ENCODE measurements around the gene SUFU.

SUFU gene

DNA sequence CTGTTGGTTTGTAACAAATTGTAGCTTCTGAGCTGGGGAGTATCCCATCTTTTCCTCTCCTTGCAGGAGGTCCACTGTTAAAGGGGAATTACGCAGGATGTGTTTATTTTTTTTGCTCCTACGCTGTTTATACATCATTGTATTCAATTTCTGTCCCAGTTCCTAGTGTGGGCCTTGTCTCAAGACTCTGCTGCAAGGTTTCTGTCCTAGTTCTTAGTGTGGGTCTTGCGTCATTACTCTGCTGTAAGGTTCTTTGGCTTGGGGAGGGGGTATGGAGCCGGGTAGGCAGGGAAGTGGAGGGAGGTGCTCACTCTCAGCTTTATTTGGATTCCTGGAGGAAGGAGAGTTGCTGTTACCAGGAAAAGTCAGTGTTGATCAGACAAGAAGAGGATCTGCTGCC lies 76.5 kb downstream of the SUFU start:
- Histone ChIP-seq H3K4me3 (ENCODE audit: insufficient read length, low read depth) (no peak overlapping the region), H3K27me3 (ENCODE audit: insufficient read depth, insufficient read length) (no peaks in the 10 kb centered on the region), H3K36me3 (ENCODE audit: insufficient read depth, insufficient read length, low read length) (no peaks in the 10 kb centered on the region), H3K9ac (ENCODE audit: insufficient read length, low read depth) (no peak overlapping the region), H3K4me1 (ENCODE audit: insufficient read depth, insufficient read length) (peaks cover 6% of the 10 kb centered on the region), H3K9me3 (ENCODE audit: insufficient read depth, low read length) (no peaks in the 10 kb centered on the region)
- TF ChIP-seq ZNF274 (IDR thresholded peaks at IDR 0.05; ENCODE audit: low read depth, low read length) (no peak), SUZ12 (IDR thresholded peaks at IDR 0.05; ENCODE audit: extremely low read depth, insufficient read depth, insufficient read length) (no peak), YY1 (IDR thresholded peaks at IDR 0.05; ENCODE audit: insufficient read depth, insufficient read length) (no peak)
- no peak for DNase-seq (ENCODE audit: low read depth, low spot score)

DNA sequence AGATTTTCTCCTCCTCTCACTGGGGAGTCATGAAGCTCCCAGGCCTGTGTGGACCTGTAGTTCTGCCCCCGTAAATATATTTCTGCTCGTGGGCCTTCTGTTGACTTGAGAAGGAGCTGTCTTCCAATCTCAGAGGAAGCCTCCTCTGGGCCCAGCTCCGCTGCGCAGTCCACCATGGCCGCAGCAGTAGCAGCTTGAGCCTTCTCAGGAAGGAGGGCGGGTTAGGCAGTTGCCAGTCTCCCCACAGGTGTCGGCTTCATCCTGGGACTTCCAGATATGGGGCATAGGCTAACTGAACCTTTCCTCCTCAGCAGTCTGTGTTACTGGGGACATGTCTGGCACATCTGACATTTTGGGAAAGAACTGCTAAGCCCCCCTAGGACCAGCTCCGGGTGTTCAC lies 77.6 kb downstream of the SUFU start:
- H3K9me3 ChIP-seq (ENCODE audit: insufficient read depth, low read length): no peaks in the 10 kb centered on the region
- no peaks in the 10 kb centered on the region for H3K27me3 ChIP-seq (ENCODE audit: insufficient read depth, insufficient read length)
- DNase-seq (ENCODE audit: low read depth, low spot score): no peak
- H3K4me1 ChIP-seq (ENCODE audit: insufficient read depth, insufficient read length): peaks cover 6% of the 10 kb centered on the region
- TF ChIP-seq SUZ12 (IDR thresholded peaks at IDR 0.05; ENCODE audit: extremely low read depth, insufficient read depth, insufficient read length) (no peak), YY1 (IDR thresholded peaks at IDR 0.05; ENCODE audit: insufficient read depth, insufficient read length) (no peak), ZNF274 (IDR thresholded peaks at IDR 0.05; ENCODE audit: low read depth, low read length) (no peak)
- no peak overlapping the region for H3K9ac ChIP-seq (ENCODE audit: insufficient read length, low read depth)
- H3K4me3 ChIP-seq (ENCODE audit: insufficient read length, low read depth): no peak overlapping the region
- H3K36me3 ChIP-seq (ENCODE audit: insufficient read depth, insufficient read length, low read length): no peaks in the 10 kb centered on the region

DNA sequence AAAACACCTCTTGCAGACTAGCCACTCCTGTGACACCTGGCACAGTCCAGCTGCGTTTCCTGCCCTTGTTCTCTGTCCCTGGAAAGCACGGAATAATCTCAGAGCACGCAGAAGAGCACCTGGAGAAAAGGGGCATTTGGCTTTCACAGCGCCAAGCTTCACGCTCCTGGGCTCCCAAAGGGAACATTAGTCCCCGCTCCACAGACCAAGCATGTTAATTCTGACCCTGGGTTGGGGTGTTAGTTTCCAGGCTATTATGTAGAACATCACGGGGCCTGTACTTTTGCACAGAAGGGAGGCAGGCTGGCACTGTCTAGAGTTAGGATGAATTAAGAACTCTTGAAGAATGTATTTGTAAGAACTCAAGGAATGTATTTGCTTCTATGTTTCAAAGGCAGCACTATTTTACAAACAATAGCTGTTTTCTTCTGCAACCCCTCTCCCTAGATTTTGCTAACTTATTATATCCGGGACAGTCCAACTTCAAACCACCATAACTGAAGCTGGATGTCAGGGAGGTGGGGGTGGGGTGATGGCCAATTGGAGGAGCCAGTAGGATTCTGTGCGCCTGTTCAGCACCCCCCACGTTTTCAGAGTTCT lies 78.3 kb downstream of the SUFU start:
- TF ChIP-seq YY1 (IDR thresholded peaks at IDR 0.05; ENCODE audit: insufficient read depth, insufficient read length): no peak
- TF ChIP-seq SUZ12 (IDR thresholded peaks at IDR 0.05; ENCODE audit: extremely low read depth, insufficient read depth, insufficient read length): no peak
- no peak for TF ChIP-seq ZNF274 (IDR thresholded peaks at IDR 0.05; ENCODE audit: low read depth, low read length)
- Histone ChIP-seq H3K4me3 (ENCODE audit: insufficient read length, low read depth) (no peak overlapping the region), H3K4me1 (ENCODE audit: insufficient read depth, insufficient read length) (peaks cover 6% of the 10 kb centered on the region), H3K36me3 (ENCODE audit: insufficient read depth, insufficient read length, low read length) (no peaks in the 10 kb centered on the region), H3K9me3 (ENCODE audit: insufficient read depth, low read length) (no peaks in the 10 kb centered on the region), H3K27me3 (ENCODE audit: insufficient read depth, insufficient read length) (no peaks in the 10 kb centered on the region), H3K9ac (ENCODE audit: insufficient read length, low read depth) (no peak overlapping the region)
- DNase-seq (ENCODE audit: low read depth, low spot score): no peak

DNA sequence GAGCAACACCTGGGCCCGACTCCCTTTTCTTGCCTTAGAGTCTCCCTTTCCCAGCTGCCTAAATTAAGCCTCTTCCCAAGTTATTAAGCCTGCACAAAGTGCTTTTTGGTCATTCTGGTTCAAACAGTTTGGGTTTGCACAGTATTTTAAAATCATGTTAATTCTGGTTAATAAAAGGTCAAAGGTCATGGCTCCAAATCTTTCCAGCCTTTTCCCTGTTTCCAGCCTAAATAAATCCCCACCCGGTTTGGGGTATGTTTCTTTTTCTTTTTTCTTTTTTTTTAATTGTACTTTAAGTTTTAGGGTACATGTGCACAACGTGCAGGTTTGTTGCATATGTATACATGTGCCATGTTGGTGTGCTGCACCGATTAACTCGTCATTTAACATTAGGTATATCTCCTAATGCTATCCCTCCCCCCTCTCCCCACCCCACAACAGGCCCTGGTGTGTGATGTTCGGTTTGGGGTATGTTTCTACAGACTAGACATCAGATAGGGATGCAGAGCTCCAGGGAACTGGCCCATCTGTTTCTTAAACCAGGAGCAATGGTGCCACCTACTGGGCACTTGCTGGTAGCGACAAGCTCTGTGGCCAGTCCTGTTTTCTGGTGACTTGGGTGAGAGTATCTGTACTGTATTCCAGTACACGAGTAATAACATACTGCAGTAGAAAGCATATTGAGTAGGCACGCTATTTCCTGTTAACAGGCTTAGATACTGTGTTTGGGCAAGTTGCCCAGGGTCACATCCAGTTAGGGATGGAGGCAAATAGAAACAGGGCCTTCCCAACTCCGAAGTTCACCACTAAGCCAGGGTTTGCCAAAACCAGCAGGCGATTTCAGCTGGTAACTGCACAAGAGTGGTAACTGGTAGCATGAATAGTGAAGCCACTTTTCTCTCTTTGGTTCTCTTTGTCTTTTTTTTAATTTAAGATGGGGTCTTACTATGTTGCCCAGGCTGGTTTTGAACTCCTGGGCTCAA lies 80.0 kb downstream of the SUFU start:
- DNase-seq (ENCODE audit: low read depth, low spot score): peak; percentile 83
- H3K9me3 ChIP-seq (ENCODE audit: insufficient read depth, low read length): no peaks in the 10 kb centered on the region
- no peak for TF ChIP-seq ZNF274 (IDR thresholded peaks at IDR 0.05; ENCODE audit: low read depth, low read length)
- TF ChIP-seq SUZ12 (IDR thresholded peaks at IDR 0.05; ENCODE audit: extremely low read depth, insufficient read depth, insufficient read length): no peak
- no peak for TF ChIP-seq YY1 (IDR thresholded peaks at IDR 0.05; ENCODE audit: insufficient read depth, insufficient read length)
- no peak overlapping the region for H3K4me3 ChIP-seq (ENCODE audit: insufficient read length, low read depth)
- no peak overlapping the region for H3K9ac ChIP-seq (ENCODE audit: insufficient read length, low read depth)
- H3K36me3 ChIP-seq (ENCODE audit: insufficient read depth, insufficient read length, low read length): no peaks in the 10 kb centered on the region
- no peaks in the 10 kb centered on the region for H3K27me3 ChIP-seq (ENCODE audit: insufficient read depth, insufficient read length)
- H3K4me1 ChIP-seq (ENCODE audit: insufficient read depth, insufficient read length): peaks cover 6% of the 10 kb centered on the region

DNA sequence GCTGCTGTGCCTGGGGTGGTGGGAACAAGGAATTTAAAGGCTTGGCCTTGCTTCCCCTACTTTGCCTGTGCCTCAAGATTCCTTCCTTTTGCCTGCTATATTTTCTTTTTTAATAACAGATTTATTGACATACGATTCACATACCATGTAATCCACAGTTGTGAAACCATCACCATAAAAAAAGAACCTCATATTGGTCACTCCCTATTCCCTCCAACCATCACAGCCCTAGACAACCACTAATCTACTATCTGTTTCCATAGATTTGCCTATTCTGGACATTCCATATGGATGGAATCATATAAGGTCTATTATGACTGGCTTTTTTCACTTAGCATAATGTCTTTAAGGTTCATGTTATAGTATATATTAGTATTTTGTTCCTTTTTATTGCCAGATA lies 81.3 kb downstream of the SUFU start:
- Histone ChIP-seq H3K36me3 (ENCODE audit: insufficient read depth, insufficient read length, low read length) (no peaks in the 10 kb centered on the region), H3K4me3 (ENCODE audit: insufficient read length, low read depth) (no peak overlapping the region), H3K9me3 (ENCODE audit: insufficient read depth, low read length) (no peaks in the 10 kb centered on the region), H3K4me1 (ENCODE audit: insufficient read depth, insufficient read length) (peaks cover 3% of the 10 kb centered on the region), H3K27me3 (ENCODE audit: insufficient read depth, insufficient read length) (no peaks in the 10 kb centered on the region), H3K9ac (ENCODE audit: insufficient read length, low read depth) (no peak overlapping the region)
- TF ChIP-seq YY1 (IDR thresholded peaks at IDR 0.05; ENCODE audit: insufficient read depth, insufficient read length): no peak
- no peak for TF ChIP-seq SUZ12 (IDR thresholded peaks at IDR 0.05; ENCODE audit: extremely low read depth, insufficient read depth, insufficient read length)
- no peak for TF ChIP-seq ZNF274 (IDR thresholded peaks at IDR 0.05; ENCODE audit: low read depth, low read length)
- DNase-seq (ENCODE audit: low read depth, low spot score): no peak

DNA sequence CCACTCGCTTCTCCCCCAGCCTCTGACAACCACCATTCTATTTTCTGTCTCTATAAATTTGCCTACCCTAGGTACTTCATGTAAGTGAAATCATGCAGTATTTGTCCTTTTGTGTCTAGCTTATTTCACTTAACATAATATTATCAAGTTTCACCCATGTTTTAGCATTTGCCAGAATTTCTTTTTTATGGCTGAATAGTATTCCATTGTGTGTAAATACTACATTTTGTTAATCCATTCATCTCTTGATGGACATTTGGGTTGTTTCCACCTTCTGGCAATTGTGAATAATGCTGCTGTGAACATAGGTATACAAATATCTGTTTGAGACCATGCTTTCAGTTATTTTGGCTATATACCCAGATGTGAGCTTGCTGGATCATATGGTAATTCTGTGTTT lies 83.1 kb downstream of the SUFU start:
- Histone ChIP-seq H3K36me3 (ENCODE audit: insufficient read depth, insufficient read length, low read length) (no peaks in the 10 kb centered on the region), H3K9me3 (ENCODE audit: insufficient read depth, low read length) (no peaks in the 10 kb centered on the region), H3K27me3 (ENCODE audit: insufficient read depth, insufficient read length) (no peaks in the 10 kb centered on the region), H3K4me3 (ENCODE audit: insufficient read length, low read depth) (no peak overlapping the region), H3K9ac (ENCODE audit: insufficient read length, low read depth) (no peak overlapping the region), H3K4me1 (ENCODE audit: insufficient read depth, insufficient read length) (no peaks in the 10 kb centered on the region)
- no peak for TF ChIP-seq ZNF274 (IDR thresholded peaks at IDR 0.05; ENCODE audit: low read depth, low read length)
- no peak for TF ChIP-seq YY1 (IDR thresholded peaks at IDR 0.05; ENCODE audit: insufficient read depth, insufficient read length)
- TF ChIP-seq SUZ12 (IDR thresholded peaks at IDR 0.05; ENCODE audit: extremely low read depth, insufficient read depth, insufficient read length): no peak
- DNase-seq (ENCODE audit: low read depth, low spot score): no peak

DNA sequence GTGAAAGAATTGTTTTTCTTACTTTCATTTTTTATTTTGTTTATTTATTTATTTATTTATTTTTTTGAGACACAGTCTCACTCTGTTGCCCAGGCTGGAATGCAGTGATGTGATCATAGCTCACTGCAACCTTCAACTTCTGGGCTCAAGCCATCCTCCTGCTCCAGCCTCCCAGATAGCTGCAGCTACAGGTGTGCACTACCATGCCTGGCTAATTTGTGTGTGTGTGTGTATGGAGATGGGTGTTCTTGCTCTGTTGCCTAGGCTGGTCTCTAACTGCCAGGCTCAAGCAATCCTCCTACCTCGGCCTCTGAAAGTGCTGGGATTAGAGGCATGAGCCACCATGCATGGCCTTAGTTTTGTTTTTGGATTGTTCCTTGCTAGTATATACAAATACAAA lies 85.1 kb downstream of the SUFU start:
- no peak for TF ChIP-seq ZNF274 (IDR thresholded peaks at IDR 0.05; ENCODE audit: low read depth, low read length)
- TF ChIP-seq YY1 (IDR thresholded peaks at IDR 0.05; ENCODE audit: insufficient read depth, insufficient read length): no peak
- no peak for TF ChIP-seq SUZ12 (IDR thresholded peaks at IDR 0.05; ENCODE audit: extremely low read depth, insufficient read depth, insufficient read length)
- no peak for DNase-seq (ENCODE audit: low read depth, low spot score)
- H3K36me3 ChIP-seq (ENCODE audit: insufficient read depth, insufficient read length, low read length): no peaks in the 10 kb centered on the region

More for the DNA sequence above, 85.1 kb downstream of the SUFU start:
- Histone ChIP-seq H3K9ac (ENCODE audit: insufficient read length, low read depth) (no peak overlapping the region), H3K4me1 (ENCODE audit: insufficient read depth, insufficient read length) (peaks cover 8% of the 10 kb centered on the region), H3K4me3 (ENCODE audit: insufficient read length, low read depth) (no peak overlapping the region), H3K27me3 (ENCODE audit: insufficient read depth, insufficient read length) (no peaks in the 10 kb centered on the region), H3K9me3 (ENCODE audit: insufficient read depth, low read length) (no peaks in the 10 kb centered on the region)
